GM19351 (cell line): ENCODE measurements around the gene NSG2.

Experiments
- ATAC-seq: cut with Tn5 transposase; IDR thresholded peaks from one replicate; pipeline ENCODE4 v1.9.1; 2021; ENCODE audit warnings: mild to moderate bottlenecking, moderate library complexity; ENCODE audit not compliant: unreplicated experiment

Gene NSG2

DNA sequence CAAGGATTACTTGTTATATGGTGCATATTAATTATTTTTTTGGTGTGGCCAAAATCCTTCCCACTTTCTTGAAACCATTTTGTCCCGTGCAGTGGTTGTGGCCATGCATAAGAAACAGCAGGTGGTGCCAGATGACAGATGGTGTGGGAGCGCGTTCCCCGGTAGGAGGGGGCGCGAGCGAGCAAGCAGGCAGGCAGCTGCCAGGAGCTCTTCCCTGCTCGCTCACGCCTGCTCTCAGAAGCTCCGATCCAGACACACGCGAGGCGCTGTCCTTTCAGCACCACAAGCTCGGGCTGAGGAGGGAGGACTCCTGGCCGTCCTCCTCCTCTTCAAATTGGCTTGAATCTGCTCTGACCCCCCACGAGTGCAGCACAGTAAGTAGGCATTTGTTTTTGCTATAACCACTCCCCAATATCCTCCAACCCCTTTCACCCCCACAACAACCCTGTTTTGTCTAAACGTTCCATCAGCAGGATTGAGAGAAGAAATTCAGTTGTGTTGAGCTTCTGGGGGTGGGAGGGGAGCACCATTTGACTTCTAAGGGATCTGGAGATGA is at the start of gene NSG2:
NSG2 (plus strand) TSS at position 237 of the 556 bp plus-strand sequence. CDS start 1,050 bp downstream, outside the sequence.
- ATAC-seq, result peak; percentile 97

- ATAC-seq, result no peak
Measured at GRCh38 chr5:173997331-173997730, 48.2 kb upstream of the NSG2 start.

- no peak for ATAC-seq
Measured at GRCh38 chr5:173998531-173998930, 47.0 kb upstream of the NSG2 start.

DNA sequence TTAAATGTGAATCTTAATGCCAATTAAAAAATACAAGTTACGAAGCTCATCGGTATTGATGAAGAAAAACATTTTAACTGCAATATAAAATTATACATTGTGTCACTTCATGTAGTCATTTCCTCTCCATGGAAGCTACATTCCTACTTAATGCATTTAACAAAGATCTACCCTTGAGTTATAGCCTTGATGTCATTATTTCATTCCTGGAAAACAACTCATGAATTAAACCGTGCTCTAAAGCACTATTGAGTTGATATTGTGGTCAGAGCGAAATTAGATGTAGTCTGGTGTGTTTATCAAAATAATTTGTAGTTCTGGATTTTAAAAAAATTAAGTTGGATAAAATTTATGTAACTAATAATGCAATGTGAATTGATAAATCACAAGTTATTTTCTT is 45.4 kb upstream of the NSG2 start:
- no peak for ATAC-seq

- ATAC-seq, result no peak
Measured at GRCh38 chr5:174003795-174004194, 41.7 kb upstream of the NSG2 start.

DNA sequence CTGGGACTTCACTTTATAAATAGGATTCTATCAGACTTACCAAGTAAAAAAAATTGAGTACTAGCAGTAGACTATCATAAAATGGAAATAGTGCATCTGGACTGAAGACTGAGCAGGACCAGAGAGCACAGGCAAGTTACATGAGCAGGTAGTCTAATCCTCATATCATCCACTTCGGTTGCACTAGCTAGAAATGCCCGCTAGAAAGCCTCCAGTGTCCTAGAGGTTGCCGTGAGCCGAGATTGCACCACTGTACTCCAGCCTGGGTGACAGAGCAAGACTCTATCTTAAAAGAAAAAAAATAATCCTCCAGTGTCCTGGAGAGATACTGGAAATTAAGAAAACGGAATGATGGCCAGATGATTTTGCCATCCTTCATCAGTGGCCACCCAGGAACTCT is 36.6 kb upstream of the NSG2 start:
- no peak for ATAC-seq

DNA sequence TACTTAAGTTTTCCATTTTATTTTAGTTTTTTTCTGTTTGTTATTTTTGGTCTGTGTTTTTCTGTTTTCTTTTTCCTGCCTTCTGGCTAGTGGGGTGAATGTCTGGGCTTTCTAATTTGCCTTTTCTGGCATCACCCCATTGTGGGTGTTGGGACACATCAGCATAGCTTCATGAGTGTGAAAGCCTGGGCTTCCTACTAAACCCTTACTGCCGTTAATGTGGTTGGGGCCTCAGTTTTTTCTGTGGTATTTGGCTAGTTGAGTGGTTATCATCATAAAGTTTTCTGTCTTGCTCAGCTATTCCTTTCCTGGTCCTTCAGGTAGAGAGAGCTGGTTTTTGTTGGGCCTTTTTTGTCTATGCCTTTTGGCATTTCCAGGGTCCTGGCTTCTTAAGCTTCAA is 35.1 kb upstream of the NSG2 start:
- ATAC-seq, result no peak

GRCh38 chr5:174011441-174011840 is 34.1 kb upstream of the NSG2 start:
- no peak for ATAC-seq

DNA sequence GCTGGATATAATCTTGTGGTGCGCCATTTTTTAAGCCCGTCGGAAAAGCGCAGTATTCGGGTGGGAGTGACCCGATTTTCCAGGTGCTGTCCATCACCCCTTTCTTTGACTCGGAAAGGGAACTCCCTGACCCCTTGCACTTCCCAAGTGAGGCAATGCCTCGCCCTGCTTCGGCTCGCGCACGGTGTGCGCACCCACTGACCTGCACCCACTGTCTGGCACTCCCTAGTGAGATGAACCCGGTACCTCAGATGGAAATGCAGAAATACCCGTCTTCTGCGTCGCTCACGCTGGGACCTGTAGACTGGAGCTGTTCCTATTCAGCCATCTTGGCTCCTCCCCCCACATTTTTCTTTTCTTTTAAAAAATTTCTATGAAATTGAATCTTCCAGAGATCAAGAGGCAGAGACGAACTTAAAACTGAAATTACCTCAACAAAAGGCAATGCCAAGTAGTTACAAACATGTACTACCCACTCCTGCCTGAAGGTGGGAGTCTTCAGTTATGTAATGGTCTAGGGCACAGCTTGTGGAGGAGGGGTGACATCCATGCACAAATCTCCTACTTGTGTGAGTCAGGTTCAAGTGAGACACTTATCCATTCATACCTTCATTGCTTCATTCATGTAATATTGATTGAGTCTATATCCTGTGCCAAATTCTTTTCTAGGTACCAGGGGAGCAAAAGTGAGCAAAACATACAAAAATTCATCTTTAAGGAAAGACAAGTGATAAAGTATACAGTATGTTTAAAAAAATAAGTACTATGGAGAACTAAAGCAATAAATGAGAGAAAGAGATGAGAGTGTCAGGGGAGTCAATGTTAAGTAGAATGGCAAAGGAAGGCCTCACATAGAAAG is 25.2 kb upstream of the NSG2 start:
- ATAC-seq, result peak; percentile 58

GRCh38 chr5:174020928-174021304 is 24.6 kb upstream of the NSG2 start:
- ATAC-seq, result no peak

DNA sequence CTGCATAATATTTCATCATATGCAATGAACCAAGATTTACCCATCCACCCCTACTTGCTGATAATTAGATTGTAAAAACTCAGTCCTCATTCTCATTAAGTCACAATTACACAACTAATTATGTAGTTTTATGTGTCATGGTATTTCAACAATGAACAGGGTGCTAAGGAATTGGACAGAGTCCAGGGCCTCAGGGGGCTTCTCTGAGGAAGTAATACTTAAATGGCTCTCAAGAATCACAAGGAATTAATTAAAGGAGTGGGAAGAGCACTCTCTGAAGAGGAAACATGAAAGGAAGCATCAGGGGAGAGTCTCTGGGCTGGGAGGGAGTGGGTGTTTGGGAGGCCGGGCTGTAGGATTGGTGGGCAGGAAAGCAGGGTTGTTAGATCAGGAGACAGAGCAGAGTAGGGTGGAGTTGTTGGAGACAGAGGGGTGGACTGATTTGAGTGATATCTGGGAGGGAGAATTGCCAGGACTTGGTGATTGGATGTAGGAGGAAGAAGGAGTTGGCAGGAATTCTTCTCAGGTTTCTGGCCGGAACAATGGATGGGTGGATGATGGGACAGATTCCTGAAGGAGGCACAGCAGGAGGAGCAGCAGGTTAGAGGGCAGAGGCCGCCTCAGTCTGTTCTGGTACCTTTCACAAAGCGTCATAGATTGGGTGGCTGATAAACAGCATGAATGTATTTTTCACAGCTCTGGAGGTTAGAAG is 23.0 kb upstream of the NSG2 start:
- ATAC-seq, result no peak

DNA sequence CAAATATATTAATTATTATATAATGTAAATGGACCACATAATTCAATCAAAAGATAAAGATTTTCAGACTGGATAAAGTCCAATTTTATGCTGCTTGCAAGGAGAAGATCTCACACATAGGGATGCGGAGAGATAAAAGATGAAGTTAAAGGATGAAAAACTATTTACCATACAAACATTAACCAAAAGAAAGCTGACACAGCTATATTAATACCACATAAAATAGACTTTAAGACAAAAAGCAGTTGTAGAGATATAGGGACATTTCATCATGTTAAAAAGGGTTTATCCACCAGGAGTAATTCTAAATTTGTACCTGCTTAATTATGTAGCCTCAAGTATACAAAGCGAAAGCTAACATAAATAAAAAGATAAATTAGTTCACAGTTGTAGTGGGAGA is 15.2 kb upstream of the NSG2 start:
- no peak for ATAC-seq

DNA sequence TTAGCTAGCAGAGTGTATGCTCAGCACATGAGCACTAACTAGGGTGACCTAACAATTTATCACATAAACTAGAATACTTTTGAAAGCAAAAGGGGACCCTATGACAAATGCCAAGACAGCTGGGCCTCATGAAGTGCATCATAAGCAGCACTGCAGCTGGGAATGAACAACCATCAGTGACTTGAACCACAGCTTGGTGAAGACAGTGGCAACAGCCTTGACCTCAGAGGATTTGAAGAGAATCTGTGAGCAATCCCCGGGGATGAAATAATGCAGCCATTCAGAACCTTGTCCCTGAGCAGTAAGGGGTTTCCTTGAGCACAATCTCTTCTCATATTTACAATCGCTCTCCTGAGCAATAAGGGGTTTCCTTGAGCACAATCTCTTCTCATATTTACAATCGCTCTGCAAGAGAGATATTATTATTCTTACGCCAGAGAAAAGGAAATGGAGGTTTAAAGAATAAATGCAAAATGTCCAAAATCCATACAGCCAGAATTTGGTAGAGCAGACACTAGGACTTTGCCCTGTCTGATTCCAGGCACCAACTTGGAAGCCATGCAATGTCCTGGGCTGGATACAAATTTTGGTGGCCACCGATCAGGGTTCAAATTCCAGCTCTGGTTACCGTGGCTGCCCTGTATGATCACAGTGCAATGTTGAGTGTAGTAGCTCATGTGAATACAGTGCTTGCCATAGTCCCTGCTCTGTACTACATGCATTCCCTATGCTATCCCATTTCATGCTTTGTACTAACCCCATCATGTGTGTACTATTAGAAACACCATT is 846 bp upstream of the NSG2 start:
- ATAC-seq, result no peak

GRCh38 chr5:174046558-174046957 is 1.1 kb downstream of the NSG2 start:
- ATAC-seq, result no peak

GRCh38 chr5:174047472-174048099 is 2.1 kb downstream of the NSG2 start:
- no peak for ATAC-seq

- ATAC-seq, result no peak
Measured at GRCh38 chr5:174052636-174053035, 7.1 kb downstream of the NSG2 start.

DNA sequence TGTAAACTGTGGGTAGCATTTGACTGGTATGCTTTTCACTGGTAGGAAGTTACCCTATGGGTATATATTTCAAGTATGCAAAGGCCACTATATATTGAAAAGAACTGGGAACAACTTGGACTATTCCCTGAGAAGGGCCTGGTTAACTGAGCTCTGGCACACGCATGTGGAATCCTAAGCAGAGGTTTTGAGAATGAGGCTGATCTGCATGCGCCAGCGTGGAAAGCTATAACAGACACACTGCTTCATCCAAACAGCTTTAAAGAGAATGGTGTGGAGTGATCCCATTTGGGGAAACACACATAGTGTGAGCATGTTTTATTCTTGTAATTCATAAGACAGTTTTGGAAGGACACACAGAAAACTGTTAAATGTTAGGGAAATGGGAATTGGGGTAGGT is 8.4 kb downstream of the NSG2 start:
- no peak for ATAC-seq

- no peak for ATAC-seq
Measured at GRCh38 chr5:174056064-174056847, 10.8 kb downstream of the NSG2 start.

DNA sequence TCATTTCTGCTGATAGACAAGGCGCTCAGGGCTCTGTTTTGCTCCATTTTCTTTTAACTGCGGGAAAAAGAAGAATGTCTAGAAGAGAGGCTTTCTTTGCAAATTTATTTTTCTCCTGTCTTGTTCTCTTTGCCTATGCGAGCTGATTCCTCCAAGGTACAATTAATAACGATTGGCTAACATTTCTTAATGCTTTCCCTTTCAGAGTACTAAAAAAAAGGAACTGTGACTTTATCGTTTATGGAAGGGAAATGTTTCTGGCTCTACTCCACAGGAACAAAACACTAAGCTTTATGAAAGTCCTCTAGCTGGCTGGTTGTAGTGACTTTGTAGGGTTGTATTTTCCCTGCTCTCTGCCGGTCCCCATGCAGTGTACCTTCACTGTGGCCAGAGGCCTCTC is 11.7 kb downstream of the NSG2 start:
- ATAC-seq, result no peak
